GM12872 (cell line): ENCODE measurements around the gene MAP1LC3A.

Experiments
- TF ChIP-seq, protein P1 (sequence below): IDR thresholded peaks from 3 replicates; pipeline ENCODE4 v1.5.1; 2011; ENCODE audit warnings: low read depth, mild to moderate bottlenecking, low read length, moderate library complexity; ENCODE audit not compliant: insufficient read depth

MAP1LC3A gene

DNA sequence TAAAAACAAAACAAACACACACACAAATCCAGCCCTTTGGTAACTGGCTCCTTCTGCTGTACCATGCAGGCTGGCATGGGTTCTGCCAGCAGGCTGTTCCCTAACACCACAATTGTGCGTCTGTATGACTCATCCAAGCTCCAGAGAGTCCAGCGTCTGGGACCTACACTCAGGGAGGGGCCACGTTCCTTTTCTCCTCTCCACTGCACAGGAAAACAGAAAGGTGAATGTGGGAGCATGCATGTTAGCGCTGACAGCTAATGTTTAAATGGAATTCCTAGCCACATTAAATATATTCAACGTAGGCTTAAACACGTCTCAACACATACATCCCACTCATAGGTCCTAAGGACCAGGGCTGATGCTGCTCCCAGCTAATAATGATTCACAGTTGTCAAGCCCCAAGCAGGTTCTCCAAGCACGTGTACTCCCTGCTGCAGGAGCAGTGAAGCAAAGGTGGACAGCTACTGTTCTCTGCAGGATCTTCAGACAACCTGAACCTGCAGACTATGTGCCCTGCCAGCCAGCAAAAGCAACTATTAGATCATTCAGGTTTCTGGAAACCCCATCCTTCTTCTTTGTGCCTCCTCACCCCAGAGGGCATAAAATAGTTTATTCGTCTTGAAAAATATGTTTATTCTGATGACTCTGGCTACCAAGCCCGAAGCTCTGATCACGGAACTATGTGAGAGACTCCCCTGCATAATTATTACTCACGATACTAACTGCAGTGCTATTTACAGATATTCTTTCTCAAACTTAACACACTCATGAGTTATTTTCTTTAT is 20.9 kb downstream of the MAP1LC3A start:
- TF ChIP-seq, protein P1, sequence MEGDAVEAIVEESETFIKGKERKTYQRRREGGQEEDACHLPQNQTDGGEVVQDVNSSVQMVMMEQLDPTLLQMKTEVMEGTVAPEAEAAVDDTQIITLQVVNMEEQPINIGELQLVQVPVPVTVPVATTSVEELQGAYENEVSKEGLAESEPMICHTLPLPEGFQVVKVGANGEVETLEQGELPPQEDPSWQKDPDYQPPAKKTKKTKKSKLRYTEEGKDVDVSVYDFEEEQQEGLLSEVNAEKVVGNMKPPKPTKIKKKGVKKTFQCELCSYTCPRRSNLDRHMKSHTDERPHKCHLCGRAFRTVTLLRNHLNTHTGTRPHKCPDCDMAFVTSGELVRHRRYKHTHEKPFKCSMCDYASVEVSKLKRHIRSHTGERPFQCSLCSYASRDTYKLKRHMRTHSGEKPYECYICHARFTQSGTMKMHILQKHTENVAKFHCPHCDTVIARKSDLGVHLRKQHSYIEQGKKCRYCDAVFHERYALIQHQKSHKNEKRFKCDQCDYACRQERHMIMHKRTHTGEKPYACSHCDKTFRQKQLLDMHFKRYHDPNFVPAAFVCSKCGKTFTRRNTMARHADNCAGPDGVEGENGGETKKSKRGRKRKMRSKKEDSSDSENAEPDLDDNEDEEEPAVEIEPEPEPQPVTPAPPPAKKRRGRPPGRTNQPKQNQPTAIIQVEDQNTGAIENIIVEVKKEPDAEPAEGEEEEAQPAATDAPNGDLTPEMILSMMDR: no peak

DNA sequence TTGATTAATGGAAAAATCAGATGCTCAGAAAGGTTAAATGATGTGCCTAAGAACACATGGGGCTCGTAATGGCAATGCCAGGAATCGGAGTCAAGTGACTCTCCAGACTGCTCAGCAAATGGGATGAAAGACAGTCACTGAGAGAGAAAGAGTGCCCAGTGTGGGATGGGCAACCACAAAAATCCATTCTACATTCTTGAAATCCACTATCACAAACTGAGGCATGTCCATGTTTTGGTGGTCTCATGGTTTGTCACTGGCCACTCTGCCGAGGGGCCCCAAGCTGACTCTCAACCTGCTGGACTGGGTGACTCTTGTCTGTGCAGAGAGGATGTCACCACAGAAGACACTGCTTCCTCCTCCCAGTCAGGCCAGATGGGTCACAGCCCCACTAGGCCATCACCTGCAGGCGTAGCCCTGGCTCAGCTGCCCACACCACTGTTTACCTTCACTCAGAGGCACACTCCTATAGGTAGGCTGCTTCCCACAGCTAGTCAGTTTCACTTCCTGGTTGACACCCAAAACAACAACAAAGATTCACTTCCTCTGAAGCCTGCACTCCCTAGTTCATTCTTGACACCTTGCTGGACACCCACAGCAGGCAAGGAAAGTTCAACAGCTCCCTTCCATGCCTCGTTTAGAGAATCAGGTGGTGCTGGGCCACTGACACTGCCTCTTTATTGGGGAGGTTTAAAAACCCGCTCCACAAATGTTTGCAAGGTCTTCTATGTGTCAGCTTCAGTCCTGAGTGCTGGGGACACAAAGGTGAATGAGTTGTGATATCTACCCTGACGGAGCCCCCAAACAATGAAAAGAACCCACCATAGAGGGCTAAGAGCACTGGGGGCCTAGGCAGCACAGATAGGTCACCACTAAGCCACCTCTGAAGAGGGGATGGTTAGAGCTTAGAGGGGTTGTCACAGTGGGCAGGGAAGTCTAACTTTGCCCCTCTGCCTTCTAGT is 21.7 kb downstream of the MAP1LC3A start:
- TF ChIP-seq, protein P1: no peak

DNA sequence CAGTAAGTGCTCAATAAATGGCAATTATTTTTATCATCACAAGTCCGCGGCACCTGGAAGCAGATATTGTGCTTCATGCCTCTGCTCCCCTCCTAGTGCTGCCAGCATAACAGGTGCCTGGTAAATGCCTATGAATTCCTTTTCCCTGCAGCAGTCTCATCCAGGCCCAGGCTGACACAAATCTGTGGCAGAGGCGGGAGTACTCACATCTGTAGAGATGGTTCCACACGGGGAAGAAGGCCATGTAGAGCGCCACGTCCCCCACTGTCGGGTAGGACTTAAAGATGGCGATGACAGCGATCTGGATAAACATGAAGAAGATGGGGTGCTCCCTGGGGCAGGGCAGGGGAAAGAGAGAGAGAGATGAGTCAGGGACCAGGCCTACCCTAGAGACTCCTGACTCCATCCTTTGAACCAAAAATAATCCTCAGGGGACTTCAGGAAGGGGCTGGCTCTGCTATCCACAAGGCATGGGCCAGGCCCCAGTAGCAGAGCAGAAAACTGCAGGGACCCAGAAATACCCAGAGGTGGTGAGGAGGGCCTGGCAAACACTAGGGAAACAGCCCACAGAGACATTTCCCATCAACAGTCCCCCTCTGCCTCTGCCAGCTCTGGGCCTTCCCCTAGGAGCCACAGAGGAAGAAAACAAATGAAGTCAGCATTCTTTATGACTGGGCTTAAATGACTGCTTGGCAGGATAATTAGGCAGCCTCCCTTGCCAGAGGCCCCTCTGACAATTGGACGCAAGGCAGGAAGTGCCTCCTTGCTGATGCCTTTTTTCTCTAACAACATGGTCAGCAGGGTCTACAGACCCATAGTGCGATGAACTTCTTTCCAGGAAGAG is 23.0 kb downstream of the MAP1LC3A start:
- TF ChIP-seq, protein P1: no peak

DNA sequence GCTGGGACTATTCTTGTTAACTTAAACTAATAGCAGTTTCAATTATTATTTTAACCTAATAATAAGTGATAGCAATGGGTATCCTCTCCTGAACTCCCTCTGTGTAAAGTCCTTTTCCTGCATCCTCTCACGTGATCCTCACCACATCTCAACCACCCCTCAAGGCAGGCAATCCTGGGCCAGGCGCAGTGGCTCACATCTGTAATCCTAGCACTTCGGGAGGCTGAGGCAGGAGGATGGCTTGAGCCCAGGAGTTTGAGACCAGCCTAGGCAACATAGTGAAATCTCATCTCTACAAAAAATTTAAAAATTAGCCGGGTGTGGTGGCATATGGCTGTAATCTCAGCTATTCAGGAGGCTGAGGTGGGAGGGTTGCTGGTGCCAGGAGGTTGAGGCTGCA is 23.7 kb downstream of the MAP1LC3A start:
- TF ChIP-seq, protein P1: no peak

DNA sequence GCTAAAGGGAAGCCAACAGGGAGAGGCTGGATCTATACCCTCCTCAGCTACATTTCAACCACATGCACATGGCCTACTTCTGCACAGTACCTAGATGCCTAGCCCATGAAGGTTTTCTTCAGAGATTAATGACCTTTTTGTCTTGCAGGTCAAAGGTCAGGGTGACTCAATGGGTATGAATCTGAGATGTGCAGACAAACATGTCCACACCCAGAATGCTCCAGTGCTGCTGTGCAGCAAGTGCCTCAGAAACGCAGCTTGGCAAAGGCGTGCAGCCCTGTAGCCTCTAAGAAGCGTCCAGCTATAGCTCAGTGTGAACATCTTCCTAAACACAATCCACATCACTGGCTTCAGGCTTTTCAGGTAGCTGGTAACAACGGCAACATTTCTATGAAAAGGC is 24.4 kb downstream of the MAP1LC3A start:
- TF ChIP-seq, protein P1: no peak

DNA sequence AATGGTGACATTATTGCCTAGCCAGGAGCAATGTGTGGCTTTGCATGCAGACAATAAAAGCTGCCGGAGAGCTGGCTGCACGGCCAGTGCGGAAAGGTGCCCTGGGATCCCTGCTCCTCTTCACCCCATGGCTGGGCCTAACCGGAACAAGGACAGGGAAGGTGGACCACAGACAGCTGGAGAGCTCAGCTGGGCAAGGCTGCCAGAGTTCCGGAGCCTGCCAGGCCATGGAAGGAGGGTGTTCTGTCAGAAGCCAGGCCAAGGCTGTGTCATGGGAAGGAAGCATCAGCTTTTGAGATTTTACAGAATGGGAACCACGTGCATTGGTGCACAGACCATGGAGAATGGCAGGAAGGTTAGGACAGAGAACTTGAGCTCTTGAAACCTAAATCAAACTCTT is 25.0 kb downstream of the MAP1LC3A start:
- TF ChIP-seq, protein P1: no peak
